Left lung (tissue), 10 donors: ENCODE results near the gene SCYGR2. TPM values are rescaled to one million over a fixed set of nuclear protein-coding genes. Genes with fewer than 3 reads are reported as not detected.

ENCODE experiments used
- ATAC-seq: fragments of 200-7000 bp; cut with Tn5 transposase; one replicate; pipeline ENCODE4 v1.9.1; 2020; ENCODE audit warnings: moderate library complexity
- DNase-seq, 4 donors: peaks; one replicate each; pipeline ENCODE4 v3.0.0-alpha.2; 2013 to 2020
- H3K27ac ChIP-seq, 2 donors: fragments of 200-600 bp; sonication (generic) in 1 of 2; one replicate each; pipeline versions ENCODE4 v1.5.0 to v1.8.0; 2020 to 2021
- H3K27me3 ChIP-seq, 2 donors: fragments of 200-600 bp; sonication (generic) in 1 of 2; one replicate each; pipeline versions ENCODE4 v1.5.0 to v1.8.0; 2020 to 2021
- H3K36me3 ChIP-seq, 2 donors: fragments of 200-600 bp; sonication (generic) in 1 of 2; one replicate each; pipeline versions ENCODE4 v1.5.0 to v1.8.0; 2020 to 2021
- H3K4me1 ChIP-seq, 2 donors: fragments of 200-600 bp; one replicate each; pipeline ENCODE4 v1.8.0; 2021
- H3K4me3 ChIP-seq, 2 donors: fragments of 200-600 bp; sonication (generic) in 1 of 2; one replicate each; pipeline versions ENCODE4 v1.5.0 to v1.8.0; 2020 to 2021; ENCODE audit warnings: mild to moderate bottlenecking in 1 of 2
- H3K9me3 ChIP-seq, 2 donors: fragments of 200-600 bp; sonication (generic) in 1 of 2; one replicate each; pipeline versions ENCODE4 v1.5.0 to v1.8.0; 2020 to 2021
- CTCF ChIP-seq, 2 donors: fragments of 200-600 bp; sonication (generic) in 1 of 2; IDR thresholded peaks; one replicate each; pipeline versions ENCODE4 v1.5.0 to v1.8.0; 2021; ENCODE audit warnings: antibody characterized with exemption in 2 of 2
- intact Hi-C, 2 donors: fragments of 100-400 bp; cut with DNase I; formaldehyde crosslinking; loops; one replicate each; pipeline versions ENCODE4 v1.11.2 to v1.14.2; 2022
- polyA plus RNA-seq, 6 donors: library from polyadenylated mRNA; unstranded; fragments of 120-200 nt; gene quantifications; one replicate each; pipeline ENCODE4 v1.2.1, GENCODE V29; 2013; ENCODE audit not compliant: insufficient read length in 6 of 6
- total RNA-seq, 2 donors: library from RNA; stranded (reverse); fragmentation: NEBNext Ultra II Directional; extraction: Animal tissue kit (Norgen Biotek cat#: 25700); gene quantifications; one replicate each; pipeline ENCODE4 v1.2.1, GENCODE V29; 2021
- donor health status: DM: no; HTN: yes; CAD: no.
- donor health status: DM: no; HTN: no; CAD: no.

SCYGR2 gene
- total and polyA plus RNA-seq, 8 donors, result not detected

- Histone ChIP-seq H3K4me1 (no peaks in the 10 kb centered on the region), H3K36me3 (no peaks in the 10 kb centered on the region), H3K27ac (no peak overlapping the region), H3K9me3 (no peaks in the 10 kb centered on the region), H3K27me3 (no peaks in the 10 kb centered on the region), H3K4me3 (no peak overlapping the region)
- intact Hi-C loops, result no loop called here
- DNase-seq (no peak), ATAC-seq (no peak)
- no peak for TF ChIP-seq CTCF (IDR thresholded peaks at IDR 0.05)
Measured at GRCh38 chr2:227568852-227569169, 29.9 kb upstream of the SCYGR2 start.

- no peak for TF ChIP-seq CTCF (IDR thresholded peaks at IDR 0.05)
- intact Hi-C loops, result no loop called here
- ATAC-seq, result no peak
- Histone ChIP-seq H3K4me3 (no peak overlapping the region), H3K9me3 (no peaks in the 10 kb centered on the region), H3K27ac (no peak overlapping the region), H3K36me3 (no peaks in the 10 kb centered on the region), H3K4me1 (no peaks in the 10 kb centered on the region), H3K27me3 (no peaks in the 10 kb centered on the region)
- no peak for DNase-seq
Measured at GRCh38 chr2:227570615-227571014, 28.1 kb upstream of the SCYGR2 start.

- no peaks in the 10 kb centered on the region for H3K27me3 ChIP-seq
- no peak overlapping the region for H3K4me3 ChIP-seq
- DNase-seq (no peak), ATAC-seq (no peak)
- H3K27ac ChIP-seq, result no peak overlapping the region
- H3K4me1 ChIP-seq, result no peaks in the 10 kb centered on the region
- no peaks in the 10 kb centered on the region for H3K36me3 ChIP-seq
- H3K9me3 ChIP-seq, result no peaks in the 10 kb centered on the region
- no peak for TF ChIP-seq CTCF (IDR thresholded peaks at IDR 0.05)
- intact Hi-C loops, result no loop called here
Measured at GRCh38 chr2:227576110-227576509, 22.6 kb upstream of the SCYGR2 start.

- no peaks in the 10 kb centered on the region for H3K4me1 ChIP-seq
- H3K27ac ChIP-seq, result no peak overlapping the region
- DNase-seq (no peak), ATAC-seq (no peak)
- no peak for TF ChIP-seq CTCF (IDR thresholded peaks at IDR 0.05)
- peaks cover 0 to 3% of the 10 kb centered on the region in 2 donors for H3K9me3 ChIP-seq
- no peaks in the 10 kb centered on the region for H3K27me3 ChIP-seq
- H3K4me3 ChIP-seq, result no peak overlapping the region
- intact Hi-C loops, result no loop called here
- no peaks in the 10 kb centered on the region for H3K36me3 ChIP-seq
Measured at GRCh38 chr2:227576812-227577211, 21.9 kb upstream of the SCYGR2 start.

- intact Hi-C loops, result no loop called here
- DNase-seq (no peak), ATAC-seq (no peak)
- no peaks in the 10 kb centered on the region for H3K27me3 ChIP-seq
- H3K36me3 ChIP-seq, result no peaks in the 10 kb centered on the region
- no peak overlapping the region for H3K4me3 ChIP-seq
- no peak overlapping the region for H3K27ac ChIP-seq
- peaks cover 0 to 10% of the 10 kb centered on the region in 2 donors for H3K9me3 ChIP-seq
- no peak for TF ChIP-seq CTCF (IDR thresholded peaks at IDR 0.05)
- H3K4me1 ChIP-seq, result no peaks in the 10 kb centered on the region
Measured at GRCh38 chr2:227577555-227577954, 21.1 kb upstream of the SCYGR2 start.
